HG03439 (cell line): ENCODE measurements around the gene HSPA12A.

Experiments
- ATAC-seq: cut with Tn5 transposase; IDR thresholded peaks from one replicate; pipeline ENCODE4 v1.9.1; 2021; ENCODE audit warnings: mild to moderate bottlenecking, moderate library complexity; ENCODE audit not compliant: unreplicated experiment

HSPA12A gene

GRCh38 chr10:116742367-116743265 lies at the start of gene HSPA12A:
HSPA12A (minus strand) TSS chr10:116742566; CDS start chr10:116742469, 97 bp downstream.
- peak; percentile 93 for ATAC-seq

- no peak for ATAC-seq
Observed at GRCh38 chr10:116791241-116791640, 48.9 kb upstream of the HSPA12A start.

GRCh38 chr10:116787893-116788665 lies 45.7 kb upstream of the HSPA12A start:
- peak; percentile 79 for ATAC-seq

- ATAC-seq: no peak
Observed at GRCh38 chr10:116787053-116787659, 44.8 kb upstream of the HSPA12A start.

- no peak for ATAC-seq
Observed at GRCh38 chr10:116785867-116786266, 43.5 kb upstream of the HSPA12A start.

- ATAC-seq: no peak
Observed at GRCh38 chr10:116785282-116785681, 42.9 kb upstream of the HSPA12A start.

- ATAC-seq: no peak
Observed at GRCh38 chr10:116784651-116785050, 42.3 kb upstream of the HSPA12A start.

GRCh38 chr10:116784035-116784434 lies 41.7 kb upstream of the HSPA12A start:
- ATAC-seq: no peak

- ATAC-seq: no peak
Observed at GRCh38 chr10:116783011-116783655, 40.8 kb upstream of the HSPA12A start.

- no peak for ATAC-seq
Observed at GRCh38 chr10:116781370-116781884, 39.1 kb upstream of the HSPA12A start.

- no peak for ATAC-seq
Observed at GRCh38 chr10:116780691-116781205, 38.4 kb upstream of the HSPA12A start.

GRCh38 chr10:116779076-116779687 lies 36.8 kb upstream of the HSPA12A start:
- no peak for ATAC-seq

- ATAC-seq: no peak
Observed at GRCh38 chr10:116777006-116777405, 34.6 kb upstream of the HSPA12A start.

- ATAC-seq: no peak
Observed at GRCh38 chr10:116775488-116776400, 33.4 kb upstream of the HSPA12A start.

GRCh38 chr10:116774728-116775151 lies 32.4 kb upstream of the HSPA12A start:
- no peak for ATAC-seq

GRCh38 chr10:116772909-116773705 lies 30.7 kb upstream of the HSPA12A start:
- no peak for ATAC-seq

- no peak for ATAC-seq
Observed at GRCh38 chr10:116771959-116772585, 29.7 kb upstream of the HSPA12A start.
